Pons (tissue), 1 donor: ENCODE results near the gene PAK3.

Experiments used
- DNase-seq: peaks from one replicate; pipeline ENCODE4 v3.0.0-alpha.2; 2016; ENCODE audit warnings: low spot score

The PAK3 gene

DNA sequence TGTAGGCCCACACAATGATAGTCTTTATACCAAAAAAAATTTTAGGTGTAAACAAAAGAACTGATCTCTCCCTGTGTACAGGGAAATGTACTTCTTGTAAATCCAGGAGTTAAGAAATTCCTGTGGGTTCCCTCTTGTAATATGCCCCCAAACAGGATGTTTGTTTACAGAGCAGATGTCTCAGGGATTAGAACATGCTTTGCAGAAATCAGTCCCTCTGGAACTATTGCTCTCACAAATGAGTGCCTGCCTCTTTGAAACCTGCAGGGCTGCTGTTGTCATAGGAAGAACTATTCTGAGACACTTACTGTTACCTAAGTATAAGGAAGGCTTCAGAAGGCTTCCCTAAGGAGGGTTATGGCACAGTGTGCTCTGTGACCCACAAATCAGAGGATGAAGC lies 35.6 kb downstream of the PAK3 start:
- no peak for DNase-seq

DNA sequence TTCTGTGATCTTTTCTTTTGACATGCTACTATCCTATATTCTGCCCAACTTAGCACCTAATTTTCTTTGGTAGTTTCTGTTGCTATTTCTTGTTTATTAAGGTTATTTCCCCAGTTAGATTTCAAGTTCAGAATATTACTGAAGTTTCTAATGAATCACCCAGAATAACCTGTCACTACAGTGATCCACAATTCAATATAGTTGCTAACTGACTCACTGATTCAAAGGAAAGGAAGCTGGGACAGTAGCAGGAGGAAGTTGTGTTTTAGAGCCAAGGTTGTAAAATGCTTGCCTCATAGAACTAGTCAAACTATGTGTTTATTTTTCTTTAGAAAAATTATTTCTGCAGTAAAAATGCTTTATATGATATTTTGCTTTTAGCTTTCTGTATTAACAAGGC lies 37.4 kb downstream of the PAK3 start:
- no peak for DNase-seq

DNA sequence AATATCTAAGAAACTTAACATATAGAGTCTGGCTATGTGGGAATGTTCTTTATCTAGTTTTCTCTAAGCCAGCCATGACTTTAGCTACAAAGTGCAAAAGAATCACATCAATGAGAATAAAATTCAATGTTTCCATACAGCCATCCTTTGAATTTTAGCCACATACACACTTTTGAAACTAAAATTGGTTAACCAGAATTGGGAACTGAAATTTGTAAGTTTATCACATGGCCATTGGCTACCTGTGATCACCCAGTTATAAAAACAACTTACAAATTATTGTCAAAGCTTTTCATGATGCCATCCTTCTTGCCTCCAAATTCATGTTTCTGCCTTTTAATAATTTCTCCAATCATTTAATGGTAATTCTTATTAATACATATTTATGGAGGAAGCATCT lies 49.9 kb downstream of the PAK3 start:
- DNase-seq: no peak

DNA sequence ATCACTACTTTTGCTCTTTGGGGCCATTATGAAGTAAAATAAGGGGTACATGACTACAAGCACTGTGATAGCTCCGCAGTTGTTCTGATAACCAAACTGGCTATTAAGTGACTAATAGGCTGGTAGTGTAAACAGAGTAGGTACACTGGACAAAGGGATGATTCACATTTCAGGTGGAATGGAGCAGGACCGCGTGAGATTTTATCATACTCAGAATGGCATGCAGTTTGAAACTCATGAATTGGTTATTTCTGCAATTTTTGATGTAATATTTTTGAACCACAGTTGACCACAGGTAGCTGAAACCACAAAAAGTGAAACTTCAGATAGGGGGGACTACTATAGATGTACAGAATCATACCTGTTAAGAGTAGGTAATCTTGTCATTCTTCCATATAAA lies 55.8 kb downstream of the PAK3 start:
- no peak for DNase-seq

DNA sequence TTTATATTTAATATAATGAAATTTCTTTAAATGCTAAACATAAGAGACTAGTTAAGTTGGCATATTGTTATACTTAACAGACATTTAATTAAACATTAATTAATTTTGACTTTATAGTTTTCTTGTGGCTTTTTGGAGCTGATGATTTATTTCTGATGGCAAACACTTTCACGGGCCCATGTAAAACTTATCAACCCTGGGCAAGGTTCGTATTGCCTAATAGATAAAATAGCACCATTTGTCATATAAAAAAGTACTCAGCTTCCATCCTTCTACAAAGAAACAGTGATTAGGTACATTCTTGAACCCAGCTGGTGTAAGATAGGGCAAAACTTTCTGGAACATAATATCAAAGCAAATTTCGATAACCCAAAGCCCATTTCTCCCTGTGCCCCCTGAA lies 63.2 kb downstream of the PAK3 start:
- no peak for DNase-seq

DNA sequence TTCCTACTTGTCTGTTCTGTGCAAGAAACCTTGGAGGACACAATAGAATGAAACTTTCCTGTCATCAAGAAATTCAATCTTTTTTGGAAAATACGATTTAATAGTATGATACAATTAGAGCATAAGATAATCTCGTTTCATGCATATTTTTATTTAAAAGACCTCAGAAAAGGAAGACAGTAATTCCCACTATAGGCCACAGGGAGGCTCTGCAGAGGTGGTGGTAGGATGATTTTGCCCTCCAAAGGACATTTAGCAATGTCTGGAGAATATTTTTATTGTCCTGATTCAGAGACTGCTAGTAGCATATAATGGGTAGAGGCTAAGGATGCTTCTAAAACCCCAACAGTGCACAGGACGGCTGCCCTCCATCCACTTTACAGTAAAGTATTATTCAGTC lies 68.7 kb downstream of the PAK3 start:
- DNase-seq: no peak

DNA sequence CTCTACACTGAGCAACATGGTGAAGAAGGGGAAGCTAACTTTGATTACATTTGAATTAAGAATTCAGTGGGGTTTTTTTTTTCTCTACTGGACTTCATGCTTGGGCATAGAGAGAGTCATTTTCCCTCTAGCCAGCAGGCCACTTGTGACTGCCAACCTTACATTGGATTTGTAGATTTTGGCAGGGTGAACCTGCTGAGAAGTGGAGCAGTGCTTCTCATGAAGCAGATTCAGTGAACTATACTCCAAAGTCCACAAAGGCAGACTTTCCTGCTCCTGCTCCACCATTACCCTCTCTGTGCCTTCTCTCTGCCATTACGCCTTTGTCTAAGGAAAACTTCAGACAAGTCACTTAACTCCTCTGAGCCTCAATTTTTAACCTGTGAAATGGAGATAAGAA lies 69.9 kb downstream of the PAK3 start:
- no peak for DNase-seq

DNA sequence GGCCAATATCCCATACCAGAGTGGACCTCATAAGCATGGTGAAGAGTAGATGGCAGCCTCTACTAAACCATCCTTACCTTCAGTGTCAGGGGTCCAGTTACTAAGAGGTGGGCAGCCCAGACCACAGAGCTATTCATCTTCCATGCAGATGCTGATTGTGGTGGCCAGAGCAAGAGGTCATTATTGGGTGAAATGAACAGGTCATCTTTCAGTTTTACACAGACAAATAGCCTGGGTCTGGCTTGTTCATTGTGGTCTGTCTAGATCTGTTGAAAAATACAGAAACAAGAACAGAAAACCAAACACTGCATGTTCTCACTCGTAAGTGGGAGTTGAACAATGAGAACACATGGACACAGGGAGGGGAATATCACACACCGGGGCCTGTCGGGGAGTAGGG lies 71.3 kb downstream of the PAK3 start:
- no peak for DNase-seq

DNA sequence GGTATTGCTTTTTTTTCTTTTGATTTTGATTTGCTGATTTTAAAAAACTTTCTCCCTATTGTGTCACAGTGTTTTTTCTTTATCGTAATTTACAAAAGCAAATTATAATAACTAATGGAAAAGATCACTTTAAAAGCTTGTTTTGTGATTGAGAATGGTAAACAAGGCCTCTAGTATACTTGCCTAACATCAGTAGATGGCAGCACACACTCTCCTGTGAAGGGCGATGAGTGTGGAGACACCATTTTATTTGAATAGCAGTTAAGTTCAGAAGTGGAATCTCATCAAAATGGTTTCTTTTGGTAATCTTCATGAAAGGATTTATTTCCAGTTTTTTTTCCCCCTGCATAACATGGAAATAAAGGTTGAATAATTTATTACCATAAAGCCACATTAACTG lies 72.3 kb downstream of the PAK3 start:
- peak; percentile 60 for DNase-seq

DNA sequence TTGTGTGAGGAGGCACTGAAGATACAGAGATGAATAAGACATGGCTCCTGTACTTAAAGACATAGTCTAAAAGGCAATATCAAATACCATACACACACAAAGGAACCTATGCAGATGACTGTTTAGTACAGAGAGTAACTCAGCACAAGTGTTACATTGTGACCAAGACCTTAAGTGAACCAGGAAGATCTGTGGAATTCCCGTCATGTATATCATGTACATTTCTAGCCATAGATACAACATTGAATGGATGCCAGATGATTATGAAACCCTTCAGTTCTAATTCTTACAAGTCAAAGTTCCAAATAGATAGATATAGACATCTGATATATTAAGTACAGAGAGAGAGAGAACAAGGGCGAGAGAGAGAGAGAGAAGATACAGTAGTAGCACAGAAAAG lies 73.2 kb downstream of the PAK3 start:
- no peak for DNase-seq

DNA sequence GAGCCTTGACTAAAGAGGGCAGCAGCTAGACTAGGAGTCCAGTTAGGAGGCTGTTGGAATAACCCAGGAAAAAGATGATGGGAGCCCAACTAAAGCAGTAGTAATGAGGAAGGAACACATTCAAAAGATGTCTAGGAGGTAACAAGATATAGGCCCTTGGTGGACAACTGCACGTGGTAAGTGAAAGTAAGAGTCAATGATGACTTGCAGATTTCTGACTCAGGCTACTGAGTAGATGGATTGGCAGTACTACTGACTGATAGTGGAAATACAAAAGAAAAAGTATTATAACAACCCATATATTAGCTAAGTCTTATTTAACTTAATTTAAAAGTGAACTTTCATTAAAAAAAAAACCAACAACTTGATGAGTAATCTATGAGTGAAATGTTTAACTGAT lies 74.0 kb downstream of the PAK3 start:
- no peak for DNase-seq

DNA sequence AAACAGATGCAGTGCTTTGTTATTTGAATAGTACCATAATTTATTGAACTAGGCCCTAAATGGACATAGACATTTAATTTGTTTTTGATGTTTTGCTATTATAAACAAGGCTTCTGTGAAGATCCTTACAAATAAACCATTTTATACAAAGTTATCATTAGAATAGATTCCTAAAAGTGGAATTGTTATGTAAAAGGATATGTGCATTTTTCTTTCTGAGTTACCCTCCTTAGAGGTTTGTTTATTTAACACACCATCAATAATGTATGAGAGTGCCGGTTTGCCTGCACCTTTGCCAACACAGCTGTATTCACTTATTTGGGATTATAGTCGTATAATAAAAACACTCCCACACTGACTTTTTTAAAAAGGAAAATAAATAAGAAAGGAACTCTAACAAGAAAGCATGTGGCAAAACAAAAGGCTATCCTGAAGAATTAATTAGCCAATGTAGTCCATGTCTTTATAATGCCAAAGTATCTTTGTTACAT lies 84.8 kb downstream of the PAK3 start:
- DNase-seq: no peak

DNA sequence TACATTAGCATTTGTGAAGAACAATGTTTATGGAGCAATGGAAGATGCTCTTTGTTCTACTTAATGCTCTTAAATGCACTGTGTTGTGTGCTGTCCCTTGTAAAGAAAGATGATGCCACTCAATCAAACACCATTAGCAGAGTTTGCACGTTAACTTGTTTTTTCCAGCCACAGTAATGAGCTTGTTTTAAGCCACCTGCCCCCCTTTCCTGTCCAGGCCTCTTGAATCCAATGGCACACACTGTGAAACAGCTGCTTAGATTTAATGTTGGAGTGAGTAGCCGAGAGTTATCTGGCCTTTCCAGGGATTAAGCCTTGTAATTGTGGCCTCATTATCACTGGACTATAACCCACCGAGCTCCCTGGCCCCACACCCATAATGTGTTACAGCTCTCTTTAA lies 86.0 kb downstream of the PAK3 start:
- no peak for DNase-seq

DNA sequence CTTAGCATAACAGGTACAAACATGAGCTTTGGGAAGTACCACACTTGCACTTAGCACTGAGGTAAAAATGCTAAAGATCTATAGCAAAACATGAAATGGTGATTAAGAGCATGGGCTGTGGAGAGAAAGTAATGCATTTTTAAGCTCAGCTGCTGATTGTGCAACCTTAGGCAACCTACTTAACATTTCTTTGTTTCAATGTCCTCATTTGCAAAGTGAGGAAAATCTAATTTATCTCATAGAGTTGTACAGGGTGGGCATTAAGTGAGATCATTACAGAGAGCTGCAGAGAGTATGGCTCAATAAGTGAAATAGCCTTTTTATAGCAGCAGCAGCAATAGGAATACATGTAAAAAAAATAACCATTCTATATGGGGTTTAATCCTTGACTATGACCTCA lies 87.0 kb downstream of the PAK3 start:
- DNase-seq: no peak

DNA sequence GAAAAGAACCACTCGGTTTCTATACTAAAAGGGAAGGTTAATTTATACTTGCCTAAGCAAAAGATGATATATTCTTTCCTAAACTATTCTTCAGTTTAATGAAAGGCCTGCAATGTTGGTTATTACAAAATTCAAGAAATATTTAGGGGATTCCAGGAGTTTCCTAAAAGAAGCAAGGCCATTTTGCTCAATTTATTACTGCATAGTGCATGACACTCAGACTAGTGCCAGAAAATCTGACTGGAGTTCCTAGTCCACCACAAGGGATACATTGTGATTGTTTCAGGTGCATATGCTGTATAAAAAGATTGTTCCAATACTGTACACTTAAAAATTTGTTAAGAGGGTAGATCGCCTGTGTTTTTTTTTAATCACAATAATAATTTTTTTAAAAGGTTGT lies 95.6 kb downstream of the PAK3 start:
- no peak for DNase-seq

DNA sequence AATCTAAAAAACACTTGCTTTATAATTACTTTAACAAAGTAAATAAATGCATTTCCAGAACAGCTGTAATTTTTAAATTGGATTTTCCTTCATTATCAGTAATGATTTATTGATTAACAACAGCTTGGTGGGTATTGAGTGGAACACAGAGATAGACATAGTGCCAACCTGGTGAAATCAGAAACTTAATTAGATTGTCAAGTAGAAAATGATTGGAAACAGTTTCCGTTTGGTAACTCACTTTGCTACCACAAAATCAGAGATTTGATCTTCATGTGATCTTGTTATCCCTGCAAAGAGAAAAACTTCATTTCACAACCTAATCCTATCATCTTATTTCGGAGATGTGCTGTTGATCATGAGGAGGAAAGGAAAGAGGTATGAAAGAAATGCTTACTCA lies 103.5 kb downstream of the PAK3 start:
- no peak for DNase-seq

DNA sequence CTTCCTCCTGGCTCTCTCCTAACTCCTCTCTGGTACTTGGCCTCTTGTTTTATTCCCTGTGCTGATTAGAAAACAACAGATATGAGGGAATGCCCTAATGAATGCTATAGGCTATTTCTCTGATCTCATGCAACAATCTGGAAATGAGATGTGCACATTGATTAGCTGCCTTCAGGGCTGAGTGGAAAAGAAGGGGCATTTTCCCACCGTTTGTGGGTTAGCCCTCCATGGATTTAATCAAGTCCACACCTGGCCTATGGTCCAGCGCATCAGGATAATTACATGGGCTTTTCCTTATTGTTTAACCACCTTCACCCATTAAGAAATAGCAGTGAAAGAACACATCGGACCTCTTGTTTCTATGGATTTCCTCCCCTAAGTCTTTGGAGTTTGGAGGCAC lies 104.3 kb downstream of the PAK3 start:
- no peak for DNase-seq

DNA sequence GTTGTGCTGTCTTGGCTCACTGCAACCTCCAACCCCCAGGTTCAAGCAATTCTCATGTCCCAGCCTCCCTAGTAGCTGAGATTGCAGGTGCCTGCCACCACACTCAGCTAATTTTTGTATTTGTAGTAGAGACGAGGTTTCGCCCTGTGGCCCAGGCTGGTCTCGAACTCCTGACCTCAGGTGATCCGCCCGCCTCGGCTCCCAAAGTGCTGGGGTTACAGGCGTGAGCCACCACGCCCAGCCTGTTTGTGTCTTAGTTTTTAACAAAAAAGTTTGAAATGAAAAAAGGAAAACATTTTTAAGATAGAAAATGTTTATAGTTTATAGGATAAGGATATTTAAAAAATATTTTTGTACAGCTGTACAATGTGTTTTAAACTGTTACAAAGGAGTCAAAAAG lies 111.9 kb downstream of the PAK3 start:
- DNase-seq: no peak

DNA sequence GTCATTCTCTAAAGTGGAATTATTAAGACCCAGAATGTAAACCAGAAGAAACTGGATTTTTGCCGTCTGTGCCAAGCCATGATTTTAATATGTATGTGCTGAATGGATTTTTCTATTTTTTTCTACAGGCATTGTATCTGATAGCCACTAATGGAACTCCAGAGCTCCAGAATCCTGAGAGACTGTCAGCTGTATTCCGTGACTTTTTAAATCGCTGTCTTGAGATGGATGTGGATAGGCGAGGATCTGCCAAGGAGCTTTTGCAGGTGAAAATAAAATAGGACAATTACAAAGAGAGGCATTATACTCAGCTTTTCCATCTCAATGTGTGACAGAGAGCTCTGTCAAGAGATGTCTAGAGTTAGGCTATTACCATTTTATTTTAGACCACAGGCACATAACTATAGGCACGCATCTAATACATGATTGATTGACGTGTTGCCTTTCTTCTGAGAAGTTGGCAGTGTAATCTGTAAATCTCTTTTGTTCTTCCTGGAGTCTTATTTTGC lies 120.4 kb downstream of the PAK3 start:
- DNase-seq: no peak

DNA sequence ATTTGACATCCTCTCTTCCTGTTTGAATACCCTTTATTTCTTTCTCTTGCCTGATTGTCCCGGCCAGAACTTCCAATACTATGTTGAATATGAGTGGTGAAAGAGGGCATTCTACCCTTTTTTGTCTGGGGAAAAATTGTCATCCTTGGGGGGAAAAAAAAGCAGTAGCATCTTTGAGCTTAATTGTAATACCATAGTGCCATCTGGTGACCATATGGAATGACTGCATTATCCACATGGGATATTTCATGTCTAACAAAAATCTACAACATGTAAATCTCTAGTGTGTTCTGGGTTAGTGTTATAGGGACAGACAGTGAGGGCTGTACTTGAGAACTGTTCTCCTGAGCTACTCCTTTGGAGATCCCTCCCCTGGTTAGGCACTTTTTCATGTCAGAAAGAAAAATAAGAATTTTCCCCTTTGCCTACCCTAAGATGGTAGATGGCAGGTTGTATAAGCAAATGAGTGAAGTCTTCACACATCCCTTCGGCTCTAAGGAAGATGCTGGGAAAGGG lies 148.3 kb downstream of the PAK3 start:
- DNase-seq: peak; percentile 25

DNA sequence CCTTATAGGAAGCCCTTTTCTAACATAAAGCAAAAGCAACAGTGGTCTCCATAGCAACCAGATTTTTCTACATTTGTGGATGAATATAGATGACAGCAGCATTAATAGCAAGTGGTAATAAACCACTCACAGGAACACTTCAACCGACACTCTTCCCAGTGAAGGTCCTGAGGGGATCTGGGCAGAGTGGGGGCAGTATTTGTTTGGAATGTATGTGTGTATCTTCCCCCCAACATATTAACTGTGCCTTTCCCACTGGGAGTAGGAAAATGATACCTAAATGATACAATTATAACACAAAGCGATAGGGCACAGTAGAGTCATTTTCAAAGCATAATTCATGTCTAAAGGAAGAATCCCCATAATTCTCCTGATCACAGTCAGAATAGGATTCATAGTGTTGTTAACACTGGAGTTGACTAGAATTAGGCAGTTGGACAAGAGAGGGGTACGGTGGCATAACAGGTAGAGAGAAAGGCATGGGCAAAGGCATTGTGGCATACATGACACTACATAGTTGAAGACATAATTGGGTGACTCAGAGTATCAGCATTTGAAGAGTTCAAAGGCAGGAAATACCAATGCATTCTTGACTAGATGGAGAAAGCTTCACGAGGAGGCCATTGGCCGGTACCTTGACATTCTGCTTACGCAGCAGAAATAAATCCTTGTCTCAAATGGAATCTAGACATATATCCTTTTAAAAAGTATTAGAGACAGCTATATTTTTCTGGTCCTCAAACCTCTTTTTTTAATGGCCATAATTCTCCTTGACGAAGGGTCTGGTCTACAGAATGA lies 159.1 kb downstream of the PAK3 start:
- no peak for DNase-seq

DNA sequence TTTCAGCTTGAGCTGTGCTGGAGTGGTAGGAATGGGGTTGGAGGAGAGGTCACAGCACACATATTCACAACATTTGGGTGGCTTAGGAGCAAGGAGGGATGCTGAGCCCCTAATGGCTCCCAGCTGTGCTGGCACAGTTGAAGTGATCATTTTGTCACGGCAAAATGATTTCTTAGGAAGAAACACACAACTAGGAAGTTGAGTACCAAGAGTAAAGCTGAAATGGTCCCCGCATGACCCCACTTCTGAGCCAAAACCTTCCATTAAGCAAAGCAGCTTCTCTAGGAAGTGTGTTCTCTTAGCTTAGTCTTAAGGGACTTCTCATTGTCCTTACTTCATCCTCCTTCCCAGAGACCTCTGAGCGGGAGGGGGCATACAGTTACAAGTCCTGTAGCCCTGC lies 161.7 kb downstream of the PAK3 start:
- no peak for DNase-seq

DNA sequence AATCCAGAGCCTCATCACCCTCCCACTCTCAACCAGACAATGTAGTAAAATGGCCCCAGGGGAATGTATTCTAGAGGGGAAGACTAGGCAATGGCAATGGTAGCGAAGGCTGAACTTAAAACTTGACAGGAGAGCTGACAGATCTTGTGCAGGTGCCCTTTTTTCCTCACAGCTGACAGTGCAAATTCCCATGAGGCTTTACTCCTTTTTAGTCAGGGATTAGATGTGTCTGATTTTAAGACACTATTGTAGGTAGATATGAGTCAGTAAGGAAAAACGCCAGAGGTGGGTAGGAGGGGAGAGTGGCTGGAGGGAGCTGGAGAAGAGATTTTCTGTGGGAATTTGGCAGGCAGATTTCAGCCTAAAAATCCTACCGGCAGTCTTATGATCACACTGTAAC lies 163.6 kb downstream of the PAK3 start:
- no peak for DNase-seq

DNA sequence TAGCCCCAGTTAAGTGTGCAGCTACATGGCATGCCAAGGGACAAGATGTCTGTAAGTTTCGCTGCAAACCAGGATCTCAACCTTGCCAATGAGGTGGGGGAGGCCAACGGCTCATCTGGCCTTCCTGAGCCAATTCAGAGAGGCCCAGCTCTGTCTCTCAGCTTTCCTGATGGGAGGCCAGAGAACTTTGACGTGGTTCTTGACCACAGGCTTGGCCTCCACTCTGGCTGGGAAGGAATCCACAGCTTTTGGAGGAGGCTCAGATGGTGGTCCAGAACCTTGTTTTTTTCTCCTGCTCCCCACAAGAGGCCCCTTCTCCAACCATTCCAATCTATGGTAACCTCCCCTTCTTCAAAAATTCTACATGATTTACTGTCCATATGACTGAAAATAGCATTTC lies 164.5 kb downstream of the PAK3 start:
- no peak for DNase-seq
